Mammary epithelial cell (primary cell): ENCODE results near the gene RNU2-1.
"Not testable (repeated sequence)": the region's sequence is repeated elsewhere in the genome, so short reads cannot be mapped to it uniquely, and the experiment has no call there.

Experiments used
- CTCF ChIP-seq, 2 donors: IDR thresholded peaks in 1 of 2; conservative IDR thresholded peaks in 1 of 2; 2 replicates each; pipeline ENCODE4 v1.5.1; 2011 to 2012; ENCODE audit warnings: inconsistent platforms in 2 of 2, low read length in 2 of 2, mild to moderate bottlenecking in 2 of 2, control low read depth in 1 of 2, low read depth in 1 of 2; ENCODE audit not compliant: insufficient read depth in 1 of 2; ENCODE audit errors: extremely low read depth in 1 of 2
- EZH2 ChIP-seq: IDR thresholded peaks from 2 replicates; pipeline ENCODE4 v1.6.1; 2012; ENCODE audit warnings: low read length, inconsistent platforms, borderline replicate concordance

GRCh38 chr17:43233877-43234276 is at the start of gene RNU2-1:
- not testable (repeated sequence) for TF ChIP-seq CTCF (conservative IDR thresholded peaks at IDR 0.05 in 1 of 2, IDR thresholded peaks at IDR 0.05 in 1 of 2; ENCODE audit: extremely low read depth in 1 of 2, insufficient read depth in 1 of 2, low read depth in 1 of 2, low read length in 2 of 2); EZH2
